GM12801 (cell line): ENCODE data around the gene COL5A3.

Experiments used
- CTCF ChIP-seq: IDR thresholded peaks from one replicate; pipeline ENCODE4 v1.5.1; 2011; ENCODE audit warnings: control low read depth; ENCODE audit not compliant: insufficient read length; ENCODE audit errors: extremely low read depth

Gene COL5A3

GRCh38 chr19:10019246-10019645 lies 8.9 kb upstream of the COL5A3 start:
- TF ChIP-seq CTCF: no peak

- no peak for TF ChIP-seq CTCF
These were observed 8.5 kb upstream of the COL5A3 start for GRCh38 chr19:10018786-10019185.

GRCh38 chr19:10018263-10018662 lies 8.0 kb upstream of the COL5A3 start:
- no peak for TF ChIP-seq CTCF

GRCh38 chr19:10013834-10014618 lies 3.7 kb upstream of the COL5A3 start:
- TF ChIP-seq CTCF: no peak

GRCh38 chr19:10013316-10013715 lies 3.0 kb upstream of the COL5A3 start, which contains the start of gene RDH8:
RDH8 (plus strand) TSS chr19:10013483; CDS start chr19:10013498, 15 bp downstream.
- TF ChIP-seq CTCF: no peak

GRCh38 chr19:10011974-10012373 lies 1.7 kb upstream of the COL5A3 start:
- TF ChIP-seq CTCF: no peak

- TF ChIP-seq CTCF: no peak
These were observed 635 bp upstream of the COL5A3 start for GRCh38 chr19:10010939-10011338.
